ENCODE data around the gene RNF225.
"Not testable (repeated sequence)": the region's sequence is repeated elsewhere in the genome, so short reads cannot be mapped to it uniquely, and the experiment has no call there.

Gene RNF225

DNA sequence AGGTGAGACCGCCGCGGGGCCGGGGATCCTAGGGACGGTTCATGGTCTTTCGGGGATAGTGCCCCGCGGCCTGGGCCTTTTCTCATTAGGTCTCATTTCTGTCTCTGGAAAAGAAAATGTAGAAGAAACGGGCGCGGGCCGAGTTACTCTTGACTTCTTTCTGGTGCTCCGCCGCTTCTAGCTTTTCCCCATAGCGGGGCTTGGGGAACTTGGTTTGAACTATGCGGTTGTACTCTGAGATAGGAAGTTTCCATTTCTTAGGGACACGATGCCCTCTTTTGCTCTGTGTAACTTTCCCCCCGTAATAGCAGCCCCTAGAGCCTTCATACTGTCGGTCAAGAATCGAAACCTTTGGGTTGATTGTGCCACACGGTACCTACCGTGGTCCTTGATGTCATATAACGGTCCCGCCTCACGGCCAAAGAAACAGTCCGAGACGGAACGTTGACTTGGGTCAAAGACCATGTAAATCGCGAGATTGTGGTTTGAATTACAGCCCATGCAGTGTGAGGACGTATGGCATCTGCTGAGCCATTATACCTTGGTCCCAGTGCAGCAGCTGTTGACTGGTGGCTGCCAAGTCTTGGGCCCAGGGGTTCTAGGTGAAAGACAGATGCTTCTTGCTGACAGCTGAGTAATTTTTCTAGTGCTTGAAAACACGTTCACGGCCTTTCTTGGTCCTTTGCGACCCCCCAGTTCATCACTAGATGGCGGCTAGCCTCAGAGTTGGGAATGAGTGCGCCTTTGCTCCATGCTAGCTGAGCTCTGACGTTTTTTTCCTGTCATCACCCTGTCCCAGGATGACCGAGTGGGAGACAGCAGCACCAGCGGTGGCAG, 7.9 kb upstream of the RNF225 start:
- no peak for DNase-seq (ENCODE audit: low read depth)

DNA sequence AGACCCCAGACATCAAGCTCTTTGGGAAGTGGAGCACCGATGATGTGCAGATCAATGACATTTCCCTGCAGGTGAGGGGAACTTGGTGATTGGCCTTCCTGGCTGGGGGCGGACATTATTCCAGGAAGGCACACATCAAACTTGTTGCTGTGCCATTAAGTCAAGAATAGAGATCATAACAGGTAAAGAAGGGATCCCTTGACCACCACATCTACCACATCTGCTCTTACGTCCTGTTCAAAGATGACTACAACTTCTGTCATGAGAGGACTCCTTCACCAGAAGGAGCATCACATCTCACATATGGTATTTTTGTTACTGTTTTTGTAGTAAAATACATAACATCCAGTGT, 7.3 kb upstream of the RNF225 start:
- DNase-seq (ENCODE audit: low read depth), result no peak

DNA sequence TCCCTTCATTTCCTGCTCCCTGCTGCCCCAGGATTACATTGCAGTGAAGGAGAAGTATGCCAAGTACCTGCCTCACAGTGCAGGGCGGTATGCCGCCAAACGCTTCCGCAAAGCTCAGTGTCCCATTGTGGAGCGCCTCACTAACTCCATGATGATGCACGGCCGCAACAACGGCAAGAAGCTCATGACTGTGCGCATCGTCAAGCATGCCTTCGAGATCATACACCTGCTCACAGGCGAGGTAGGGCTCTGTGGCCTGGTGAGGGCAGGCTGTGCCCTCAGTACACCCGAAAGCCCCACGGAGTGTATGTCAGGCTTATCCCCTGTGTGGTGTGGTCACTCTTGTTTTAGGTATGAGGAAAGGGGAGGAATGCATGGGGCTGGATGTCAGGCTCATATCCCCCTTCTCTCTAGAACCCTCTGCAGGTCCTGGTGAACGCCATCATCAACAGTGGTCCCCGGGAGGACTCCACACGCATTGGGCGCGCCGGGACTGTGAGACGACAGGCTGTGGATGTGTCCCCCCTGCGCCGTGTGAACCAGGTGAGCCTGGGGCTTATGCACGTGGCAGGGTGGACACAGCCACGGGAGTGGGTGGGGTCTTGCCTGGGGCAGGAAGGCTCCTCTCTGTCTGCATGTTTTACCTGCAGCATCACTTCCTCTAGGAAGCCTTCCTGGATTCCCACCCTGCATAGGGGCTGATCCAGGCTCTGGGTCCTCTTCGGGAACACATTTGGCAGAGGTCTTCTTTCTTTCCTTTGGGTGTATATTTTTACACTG, 2.3 kb upstream of the RNF225 start:
- no peak for DNase-seq (ENCODE audit: low read depth)

DNA sequence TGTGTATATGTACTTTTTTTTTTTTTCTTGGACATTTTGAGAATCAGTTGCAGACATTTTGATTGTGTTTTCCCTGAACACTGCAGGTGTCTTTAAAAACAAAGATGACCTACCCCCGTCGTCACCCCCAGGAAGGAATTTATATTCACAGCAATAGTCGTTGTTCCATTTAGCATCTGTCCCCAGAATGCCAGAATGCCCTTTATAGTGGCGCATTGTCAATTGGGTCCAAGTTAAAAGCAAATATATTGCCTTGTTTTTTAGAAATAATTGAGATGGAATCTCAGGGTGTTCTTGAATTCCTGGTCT, 1.8 kb upstream of the RNF225 start:
- no peak for DNase-seq (ENCODE audit: low read depth)

DNA sequence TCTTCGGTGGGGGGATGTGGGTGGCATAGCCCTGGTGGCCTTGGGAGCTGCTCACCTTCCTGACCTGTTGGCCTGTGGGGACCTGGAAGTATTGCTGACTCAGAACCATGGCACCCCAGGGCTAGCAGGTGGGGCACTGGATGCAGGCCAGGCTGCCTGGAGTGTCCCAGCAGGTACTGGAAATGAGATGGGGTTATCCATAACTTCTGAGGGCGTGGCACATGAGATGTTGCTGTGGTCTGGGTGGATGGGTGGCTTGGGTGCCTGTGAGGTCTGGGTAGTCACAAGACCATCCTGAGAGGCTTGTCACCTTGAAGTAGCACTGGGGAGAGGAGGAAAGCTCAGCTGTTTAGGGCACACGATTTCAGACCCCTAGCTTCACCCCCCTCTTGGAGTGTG, 636 bp upstream of the RNF225 start:
- no peak for DNase-seq (ENCODE audit: low read depth)

DNA sequence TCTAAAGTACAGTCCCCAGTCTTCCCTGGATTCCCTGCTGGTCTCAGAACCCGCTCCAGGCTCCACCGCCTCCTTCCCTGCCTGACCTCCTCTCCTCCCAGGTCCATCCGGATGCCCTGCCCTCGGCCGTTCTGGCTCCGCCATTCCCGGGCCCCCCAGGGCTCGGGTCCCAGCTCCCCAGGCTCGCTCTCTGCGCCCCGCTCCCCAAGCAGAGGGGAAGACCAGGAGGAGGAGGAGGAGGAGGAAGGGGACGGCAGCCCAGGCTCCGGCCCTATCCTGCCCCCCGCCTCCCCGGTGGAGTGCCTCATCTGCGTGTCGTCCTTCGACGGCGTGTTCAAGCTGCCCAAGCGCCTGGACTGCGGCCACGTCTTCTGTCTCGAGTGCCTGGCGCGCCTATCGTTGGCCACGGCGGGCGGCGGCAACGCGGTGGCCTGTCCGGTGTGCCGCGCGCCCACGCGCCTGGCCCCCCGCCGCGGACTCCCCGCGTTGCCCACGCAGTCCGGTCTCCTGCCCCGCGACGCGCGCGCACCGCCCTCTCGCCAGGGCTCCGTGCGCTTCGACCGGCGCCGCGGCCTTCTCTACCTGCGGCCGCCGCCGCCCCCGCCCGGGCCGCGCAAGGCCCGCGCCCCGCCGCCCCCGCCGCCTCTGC, 647 bp downstream of the RNF225 start:
- DNase-seq (ENCODE audit: low read depth), result no peak

DNA sequence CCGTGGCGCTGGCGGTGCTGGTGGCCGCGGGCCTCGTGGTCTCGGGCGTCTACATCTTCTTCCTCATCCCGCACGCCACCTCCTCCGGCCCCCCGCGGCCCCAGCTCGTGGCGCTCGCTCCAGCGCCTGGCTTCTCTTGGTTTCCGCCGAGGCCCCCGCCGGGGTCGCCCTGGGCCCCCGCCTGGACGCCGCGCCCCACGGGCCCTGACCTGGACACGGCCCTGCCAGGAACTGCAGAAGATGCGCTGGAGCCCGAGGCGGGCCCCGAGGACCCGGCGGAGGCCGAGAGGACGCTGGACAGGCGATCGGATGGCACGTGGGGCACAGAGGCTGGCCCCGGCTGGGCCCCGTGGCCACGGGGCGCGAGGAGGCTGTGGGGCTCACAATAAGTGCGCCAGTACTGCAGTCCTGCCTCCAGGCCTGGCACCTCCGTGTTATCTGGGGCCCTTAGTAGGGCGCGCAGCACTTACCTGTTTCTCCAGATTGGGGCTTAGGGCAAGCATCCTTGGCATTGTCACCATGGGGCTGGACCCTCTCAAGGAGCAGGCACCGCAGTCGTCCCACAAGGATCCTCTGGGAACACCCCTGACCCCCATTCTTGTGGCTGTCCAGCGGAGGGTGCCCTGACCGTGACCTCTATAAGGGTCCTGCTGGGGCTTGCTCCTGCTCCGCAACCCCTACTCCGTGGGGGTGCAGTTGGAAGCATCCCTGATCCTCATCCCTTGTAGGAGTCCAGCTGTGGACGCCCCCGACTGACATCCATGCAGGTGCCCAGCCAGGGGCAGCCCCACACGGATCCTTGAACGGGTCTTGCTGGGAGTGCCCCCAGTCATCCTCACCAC, 1.5 kb downstream of the RNF225 start:
- DNase-seq (ENCODE audit: low read depth), result no peak

DNA sequence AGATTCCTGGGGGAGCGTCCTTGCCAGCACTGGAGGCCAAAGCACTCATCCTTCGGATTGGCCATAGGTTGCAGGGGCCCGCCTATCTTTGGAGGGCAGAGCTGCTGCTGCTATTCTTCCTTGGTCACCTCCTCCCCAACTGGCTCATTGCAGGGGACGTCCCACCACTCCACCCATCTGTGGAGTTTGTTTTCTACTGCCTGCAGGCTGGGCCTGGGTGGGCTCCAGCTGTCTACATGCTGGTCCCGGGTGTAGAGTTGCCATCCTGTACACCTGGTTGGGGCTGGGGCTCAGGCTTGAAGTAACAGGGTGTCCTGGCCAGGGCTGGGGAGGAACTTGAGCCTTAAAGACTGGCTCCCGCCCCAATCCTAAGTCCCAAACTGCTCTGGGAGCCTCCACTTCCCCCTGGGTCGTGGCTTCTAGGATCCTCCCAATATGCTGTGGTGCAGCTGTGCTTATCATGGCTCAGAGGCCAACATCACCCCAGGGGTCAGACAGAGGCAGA, 2.1 kb downstream of the RNF225 start:
- DNase-seq (ENCODE audit: low read depth), result no peak

DNA sequence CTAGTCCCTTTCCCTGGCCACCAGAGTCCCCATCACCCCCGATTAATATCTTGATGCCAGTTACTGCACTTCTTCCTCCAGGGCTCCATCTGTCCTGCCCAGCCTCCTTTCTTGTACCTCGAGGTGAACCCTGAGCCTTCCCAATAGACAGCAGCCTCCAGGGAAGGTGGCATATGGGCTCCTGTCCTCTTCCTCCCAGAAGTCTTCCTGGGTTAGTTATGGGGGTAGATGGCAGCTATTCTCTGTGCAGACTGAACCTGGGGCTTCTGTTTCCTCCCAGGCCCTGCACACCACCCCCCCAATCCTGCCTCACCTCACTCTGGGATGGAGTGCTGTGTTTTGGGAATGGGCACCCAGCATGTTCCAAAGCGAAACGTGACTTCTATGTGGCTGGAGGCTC, 2.6 kb downstream of the RNF225 start:
- DNase-seq (ENCODE audit: low read depth), result no peak

DNA sequence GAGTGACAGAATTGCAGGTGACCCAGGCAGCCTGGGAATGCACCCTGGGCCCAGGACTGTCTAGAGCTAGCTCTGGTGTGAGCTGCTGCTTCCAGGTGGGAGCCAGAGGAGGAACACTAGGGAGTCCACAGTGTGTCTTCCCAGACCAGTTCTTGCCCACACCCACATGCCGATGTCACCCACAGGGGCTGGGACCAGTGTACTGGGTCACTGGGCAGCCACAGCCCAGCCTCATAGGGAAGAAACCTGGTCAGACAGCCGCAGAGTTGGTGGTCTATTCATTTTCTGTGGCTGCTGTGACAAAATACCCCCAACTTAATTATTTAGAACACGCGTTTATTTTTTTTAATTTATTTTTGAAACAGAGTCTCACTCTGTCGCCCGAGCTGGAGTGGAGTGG, 3.1 kb downstream of the RNF225 start:
- DNase-seq (ENCODE audit: low read depth), result no peak

DNA sequence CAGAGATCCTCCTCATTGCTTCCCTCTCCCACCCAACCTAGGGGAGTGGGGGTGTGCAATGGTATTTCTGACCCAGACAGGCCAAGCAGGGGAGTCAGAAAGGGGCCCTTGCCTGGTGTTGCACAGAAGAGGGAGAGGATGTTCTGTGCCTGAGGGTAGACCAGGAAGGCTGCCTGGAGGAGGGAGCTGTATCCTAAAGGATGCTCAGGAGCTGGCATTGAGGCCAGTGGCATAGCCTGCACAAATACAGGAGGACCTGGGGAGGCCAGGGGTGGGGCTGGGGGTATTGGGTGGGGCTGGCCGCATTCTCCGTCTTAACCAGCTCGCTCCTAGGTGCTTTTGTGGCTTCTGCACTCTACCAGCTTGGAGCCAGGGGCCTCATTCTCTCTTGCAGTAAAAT, 4.4 kb downstream of the RNF225 start:
- DNase-seq (ENCODE audit: low read depth), result no peak

DNA sequence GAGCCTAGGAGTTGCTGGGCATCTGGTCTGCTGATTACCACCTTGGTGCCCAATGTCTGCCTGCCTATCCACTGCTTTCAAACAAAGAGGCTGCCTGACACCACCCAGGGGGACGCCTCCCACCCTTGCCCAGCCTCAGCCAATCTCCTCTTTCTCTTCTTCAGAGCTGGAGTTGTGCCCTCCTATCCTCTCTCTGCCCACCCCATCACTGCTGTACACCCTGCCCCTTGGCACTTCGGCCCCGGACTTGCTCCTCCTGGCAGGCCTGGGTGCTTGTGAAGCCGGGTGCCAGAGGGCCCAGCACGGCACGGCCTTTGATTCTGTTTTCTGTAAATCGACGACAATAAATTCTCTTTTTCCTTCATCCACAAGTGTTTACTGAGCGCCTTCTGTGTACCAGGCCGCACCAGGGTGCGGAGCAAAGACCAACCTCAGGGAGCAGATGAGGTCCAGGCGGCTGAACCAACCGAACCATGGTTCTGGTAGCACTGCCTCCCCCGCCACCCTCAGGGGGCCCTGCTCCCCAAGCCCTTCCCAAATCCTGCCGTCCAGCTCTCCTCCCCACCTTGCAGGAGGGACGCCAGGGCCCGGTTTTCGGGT, 5.0 kb downstream of the RNF225 start:
- no peak for DNase-seq (ENCODE audit: low read depth)

DNA sequence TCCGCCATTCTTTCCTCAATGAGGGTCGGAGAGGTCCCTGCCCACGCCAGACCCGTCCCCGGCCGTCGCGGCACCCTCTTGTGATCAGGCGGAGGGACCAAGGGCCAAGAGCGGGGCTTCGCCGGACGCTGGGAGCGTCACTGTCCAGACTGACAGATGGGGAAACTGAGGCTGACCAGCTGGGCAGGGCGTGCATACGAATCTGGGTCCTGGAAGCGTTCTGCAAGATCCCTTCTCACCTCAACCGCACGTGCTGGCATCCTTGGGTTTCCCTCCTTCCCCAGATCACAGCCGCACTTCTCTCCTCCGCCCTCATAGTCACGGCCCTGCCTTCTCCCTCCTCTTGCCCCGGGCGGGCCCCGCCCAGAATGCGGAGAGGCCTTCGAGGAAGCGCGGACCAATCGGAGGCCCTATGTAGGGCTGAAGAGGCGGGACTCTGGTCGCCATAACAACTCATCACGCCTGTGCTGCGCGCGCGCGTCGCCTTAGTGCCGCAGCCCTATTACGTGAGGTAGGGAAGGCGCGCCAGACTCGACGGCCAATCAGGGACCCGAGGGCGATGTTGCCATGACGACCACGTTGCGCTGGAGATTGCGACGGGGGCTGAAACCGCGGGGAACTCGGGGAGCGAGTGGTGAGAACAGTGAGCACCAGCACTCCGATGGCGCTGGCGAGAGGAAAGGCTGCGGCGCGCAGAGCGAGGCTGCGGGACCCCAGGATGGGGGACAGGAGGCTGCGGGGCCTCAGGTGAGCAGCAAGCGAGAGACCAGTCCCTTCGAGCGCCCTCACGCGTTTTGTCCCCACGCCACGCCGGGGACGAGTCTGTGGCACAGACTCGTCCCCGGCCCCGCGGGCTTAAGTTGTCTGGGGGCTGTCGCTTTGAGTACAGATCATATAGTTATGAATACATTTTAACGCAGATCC, 5.7 kb downstream of the RNF225 start:
- DNase-seq (ENCODE audit: low read depth), result peak; percentile 97

DNA sequence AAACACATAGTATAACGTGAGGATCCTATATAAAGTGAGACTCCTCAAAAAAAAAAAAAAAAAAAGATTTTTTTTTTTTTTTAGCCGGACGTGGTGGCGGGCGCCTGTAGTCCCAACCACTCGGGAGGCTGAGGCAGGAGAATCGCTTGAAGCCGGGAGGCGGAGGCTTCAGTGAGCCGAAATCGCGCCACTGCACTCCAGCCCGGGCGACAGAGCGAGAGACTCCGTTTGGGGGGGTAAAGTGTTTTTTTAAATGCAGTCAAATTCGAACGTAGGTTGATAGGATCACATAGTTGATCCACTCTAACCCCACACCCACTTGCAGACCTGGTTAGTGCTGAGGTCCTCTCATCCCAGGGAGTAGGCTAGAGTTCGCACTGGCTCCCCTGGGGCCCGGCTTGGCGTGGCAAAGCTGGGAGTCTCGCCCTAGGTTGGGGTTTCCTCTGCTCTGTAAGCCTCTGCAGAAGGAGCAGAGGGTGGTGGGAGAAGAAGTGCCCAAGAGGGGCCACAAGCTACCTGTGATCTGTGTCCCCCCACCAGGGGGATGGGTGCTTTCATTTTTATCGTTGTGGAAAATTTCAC, 6.5 kb downstream of the RNF225 start:
- no peak for DNase-seq (ENCODE audit: low read depth)

DNA sequence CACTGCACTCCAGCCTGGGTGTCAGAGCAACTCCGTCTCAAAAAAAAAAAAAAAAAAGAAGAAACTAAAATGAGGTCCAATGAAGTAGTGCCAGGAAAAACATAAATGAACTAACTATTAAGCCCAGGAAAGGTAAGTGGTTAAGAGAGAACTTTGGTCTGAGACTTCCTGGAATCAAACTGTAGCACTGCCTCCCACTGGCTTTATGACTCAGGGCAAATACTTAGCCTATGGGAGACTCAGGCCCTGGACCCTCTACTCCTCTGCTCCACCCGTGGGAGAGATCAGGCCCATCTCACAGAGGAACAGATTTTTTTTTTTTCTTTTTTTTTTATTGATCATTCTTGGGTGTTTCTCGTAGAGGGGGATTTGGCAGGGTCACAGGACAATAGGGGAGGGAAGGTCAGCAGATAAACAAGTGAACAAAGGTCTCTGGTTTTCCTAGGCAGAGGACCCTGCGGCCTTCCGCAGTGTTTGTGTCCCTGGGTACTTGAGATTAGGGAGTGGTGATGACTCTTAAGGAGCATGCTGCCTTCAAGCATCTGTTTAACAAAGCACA, 8.5 kb downstream of the RNF225 start:
- DNase-seq (ENCODE audit: low read depth), result not testable (repeated sequence)

DNA sequence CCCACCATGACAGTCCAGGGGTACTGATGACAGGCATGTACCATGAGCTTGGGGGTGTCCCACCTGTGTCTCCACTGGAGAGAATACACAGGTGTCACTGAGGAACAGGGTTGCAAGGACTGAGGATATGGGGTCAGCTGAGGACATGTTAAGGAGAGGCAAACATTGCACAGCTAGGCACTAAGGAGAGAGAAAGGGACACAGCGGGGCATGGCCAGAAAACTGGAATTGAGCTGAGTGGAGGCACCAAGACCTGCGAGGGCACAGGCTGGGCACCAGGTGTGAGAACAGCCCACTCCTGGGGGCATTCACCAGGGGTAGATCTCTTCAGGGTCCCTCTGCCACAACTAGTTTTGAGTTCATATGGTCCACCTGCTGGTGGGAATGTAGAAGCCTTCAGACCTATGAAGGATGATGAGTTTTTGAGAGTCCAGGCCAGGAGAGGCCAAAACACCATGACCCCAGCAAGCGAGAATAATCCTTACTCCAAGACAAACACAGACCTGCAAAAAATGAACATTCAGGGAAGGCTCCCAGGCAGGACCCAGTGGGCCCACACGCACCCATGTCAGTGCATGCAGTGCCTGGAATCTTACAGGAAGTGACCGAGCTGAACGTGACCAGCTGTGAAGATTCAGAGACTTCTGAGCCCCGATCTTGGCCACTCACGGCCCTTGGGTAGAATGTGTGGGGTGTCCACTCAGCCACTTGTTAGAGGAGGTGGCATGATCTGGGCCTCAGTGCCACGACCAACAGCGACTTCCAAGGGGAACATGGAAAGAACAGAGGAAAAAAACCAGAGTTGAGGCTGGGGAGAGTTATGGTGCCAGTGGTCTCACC, 11.6 kb downstream of the RNF225 start:
- no peak for DNase-seq (ENCODE audit: low read depth)

DNA sequence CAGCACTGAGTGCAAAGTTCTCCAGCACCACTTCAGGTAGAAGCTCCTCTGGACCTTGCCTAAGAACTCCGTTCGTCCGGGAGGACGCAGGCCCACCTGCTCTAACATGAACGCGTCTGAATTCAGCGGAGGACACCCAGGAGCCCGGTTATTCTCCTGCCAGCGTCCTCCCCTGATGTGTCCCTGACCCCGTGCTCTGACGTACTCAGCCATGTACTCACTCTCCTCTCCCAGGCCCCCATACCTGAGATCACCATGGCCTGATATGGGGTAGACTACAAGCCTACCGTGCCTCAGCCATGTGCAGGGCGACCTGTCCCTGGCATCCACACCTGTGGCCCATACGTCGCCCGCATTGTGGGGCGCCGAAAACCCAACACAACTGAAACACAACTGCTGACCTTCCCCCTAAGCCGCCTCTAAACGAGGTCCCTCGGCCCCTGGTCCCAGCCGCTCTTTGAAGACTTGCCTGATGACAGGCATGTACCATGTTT, 12.2 kb downstream of the RNF225 start:
- DNase-seq (ENCODE audit: low read depth), result no peak

DNA sequence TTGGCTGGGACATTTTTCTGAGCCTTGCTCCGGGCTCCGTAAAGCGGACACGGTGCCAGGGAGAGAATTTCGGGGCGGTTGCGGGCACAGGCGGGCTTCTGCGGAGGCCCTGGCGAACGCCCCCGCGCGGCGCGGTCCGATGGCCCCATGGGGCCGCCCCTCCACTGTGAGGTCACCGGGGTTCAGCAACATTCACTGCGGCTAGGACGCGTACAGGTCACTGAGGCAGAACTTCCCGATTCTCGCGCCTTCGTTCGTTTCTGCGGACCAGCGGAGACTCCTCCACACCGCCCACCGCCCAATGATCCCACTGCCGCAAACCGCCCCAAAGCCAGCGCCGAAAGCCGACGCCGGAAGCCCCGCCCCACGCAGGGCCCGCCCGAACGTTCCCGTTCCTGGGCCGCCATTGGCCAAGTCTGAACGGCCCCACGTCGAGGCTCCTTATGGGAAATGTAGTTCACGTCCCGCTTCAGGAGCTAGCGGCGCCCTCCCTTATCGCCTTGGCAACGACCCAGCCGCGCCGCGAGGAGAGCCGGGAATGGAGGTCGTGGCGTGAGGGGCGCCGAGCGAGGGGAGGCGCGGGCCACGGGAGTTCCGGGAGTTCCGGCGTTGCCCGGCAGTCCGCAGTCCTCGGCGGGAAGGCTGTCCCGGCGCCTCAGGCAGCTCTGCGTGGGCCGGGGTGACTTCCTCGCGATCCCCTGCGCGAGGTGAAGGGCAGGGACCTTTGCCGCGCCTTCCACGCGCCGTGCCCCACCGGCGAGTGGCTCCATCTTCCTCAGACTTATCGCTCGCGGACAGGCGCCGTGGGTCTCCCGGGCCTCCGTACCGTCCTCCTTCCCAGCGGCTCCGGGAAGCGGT, 12.9 kb downstream of the RNF225 start, which contains the start of gene ZNF584:
Gene ZNF584 (plus strand): TSS at position 498 of the 858 bp plus-strand sequence. CDS start 499 bp downstream, outside the sequence.
- DNase-seq (ENCODE audit: low read depth), result peak; percentile 76

Measured in HS-5 (cell line).